Suprapubic skin (tissue), 4 donors: ENCODE results near the gene BIRC6. TPM values are rescaled to one million over a fixed set of nuclear protein-coding genes. Genes with fewer than 3 reads are reported as not detected.
"Not testable (repeated sequence)": the region's sequence is repeated elsewhere in the genome, so short reads cannot be mapped to it uniquely, and the experiment has no call there.

Experiments used
- DNase-seq, 2 donors: peaks; one replicate each; pipeline ENCODE4 v3.0.0-alpha.2; 2019; ENCODE audit warnings: low spot score in 2 of 2
- H3K27ac ChIP-seq: fragments of 200-600 bp; sonication (generic); one replicate; pipeline ENCODE4 v1.5.1; 2019
- H3K27me3 ChIP-seq: fragments of 200-600 bp; sonication (generic); one replicate; pipeline ENCODE4 v1.5.1; 2019
- H3K36me3 ChIP-seq: fragments of 200-600 bp; sonication (generic); one replicate; pipeline ENCODE4 v1.5.1; 2019
- H3K4me1 ChIP-seq: fragments of 200-600 bp; sonication (generic); one replicate; pipeline ENCODE4 v1.5.1; 2019
- H3K4me3 ChIP-seq: fragments of 200-600 bp; sonication (generic); one replicate; pipeline ENCODE4 v1.5.1; 2019; ENCODE audit warnings: mild to moderate bottlenecking
- H3K9me3 ChIP-seq: fragments of 200-600 bp; sonication (generic); one replicate; pipeline ENCODE4 v1.5.1; 2019
- EP300 ChIP-seq: sonication (generic); formaldehyde crosslinking; IDR thresholded peaks from one replicate; pipeline ENCODE4 v1.6.1; 2017; ENCODE audit warnings: antibody characterized with exemption
- POLR2A ChIP-seq, 2 donors: fragments of 450-650 bp; IDR thresholded peaks; one replicate each; pipeline ENCODE4 v1.6.1; 2017; ENCODE audit warnings: antibody characterized with exemption in 2 of 2, mild to moderate bottlenecking in 2 of 2, moderate library complexity in 2 of 2
- POLR2AphosphoS5 ChIP-seq, 3 donors: sonication (generic); formaldehyde crosslinking; IDR thresholded peaks; one replicate each; pipeline ENCODE4 v1.6.1; 2017; ENCODE audit warnings: antibody characterized with exemption in 3 of 3
- WGBS: methylation state at CpG from one replicate; pipeline ENCODE4 v1.1.5; 2018; 5-methylcytosine and 5-hydroxymethylcytosine counted together
- total RNA-seq, 4 donors: library from RNA; depleted of rRNA; stranded (reverse); fragments of >200 nt; gene quantifications; one replicate each; pipeline ENCODE4 v1.1.0, GENCODE V29; 2016
- TF ChIP-seq, protein P1 (sequence below), 2 donors: fragments of 200-600 bp in 1 of 2; fragments of 450-650 bp in 1 of 2; sonication (generic) in 1 of 2; IDR thresholded peaks; one replicate each; pipeline ENCODE4 v1.5.1; 2016 to 2019; ENCODE audit warnings: antibody characterized with exemption in 2 of 2, mild to moderate bottlenecking in 1 of 2, moderate library complexity in 1 of 2

The BIRC6 gene
- total RNA-seq, 4 donors from 2014 or later: 101 to 319 (median 109) TPM

DNA sequence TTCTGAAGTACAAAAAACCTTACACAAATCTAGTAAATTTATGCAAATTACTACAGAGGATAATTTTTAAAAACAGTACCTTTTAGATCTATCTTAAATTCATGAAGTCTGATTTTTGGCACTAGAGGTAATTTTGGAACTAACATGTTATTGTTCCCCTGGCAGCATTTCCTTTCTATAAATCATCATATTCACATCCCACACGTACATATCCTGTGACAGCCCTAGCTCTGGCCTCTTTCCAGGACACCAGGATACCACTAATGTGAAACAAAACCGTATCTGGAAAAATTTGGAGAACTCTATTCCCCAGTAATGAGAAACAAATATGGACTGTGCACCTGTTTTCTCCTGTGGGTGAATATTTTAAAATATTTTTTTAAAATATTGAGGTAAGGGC, 14.0 kb upstream of the BIRC6 start:
- TF ChIP-seq, protein P1, sequence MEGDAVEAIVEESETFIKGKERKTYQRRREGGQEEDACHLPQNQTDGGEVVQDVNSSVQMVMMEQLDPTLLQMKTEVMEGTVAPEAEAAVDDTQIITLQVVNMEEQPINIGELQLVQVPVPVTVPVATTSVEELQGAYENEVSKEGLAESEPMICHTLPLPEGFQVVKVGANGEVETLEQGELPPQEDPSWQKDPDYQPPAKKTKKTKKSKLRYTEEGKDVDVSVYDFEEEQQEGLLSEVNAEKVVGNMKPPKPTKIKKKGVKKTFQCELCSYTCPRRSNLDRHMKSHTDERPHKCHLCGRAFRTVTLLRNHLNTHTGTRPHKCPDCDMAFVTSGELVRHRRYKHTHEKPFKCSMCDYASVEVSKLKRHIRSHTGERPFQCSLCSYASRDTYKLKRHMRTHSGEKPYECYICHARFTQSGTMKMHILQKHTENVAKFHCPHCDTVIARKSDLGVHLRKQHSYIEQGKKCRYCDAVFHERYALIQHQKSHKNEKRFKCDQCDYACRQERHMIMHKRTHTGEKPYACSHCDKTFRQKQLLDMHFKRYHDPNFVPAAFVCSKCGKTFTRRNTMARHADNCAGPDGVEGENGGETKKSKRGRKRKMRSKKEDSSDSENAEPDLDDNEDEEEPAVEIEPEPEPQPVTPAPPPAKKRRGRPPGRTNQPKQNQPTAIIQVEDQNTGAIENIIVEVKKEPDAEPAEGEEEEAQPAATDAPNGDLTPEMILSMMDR (IDR thresholded peaks at IDR 0.05): no peak
- no peak for TF ChIP-seq POLR2AphosphoS5 (IDR thresholded peaks at IDR 0.05)
- no peak for TF ChIP-seq POLR2A (IDR thresholded peaks at IDR 0.05)
- TF ChIP-seq EP300: no peak
- no peak for DNase-seq
- 32% methylated on average over 2 of the region's 2 CpGs for WGBS
- no peak overlapping the region for H3K4me3 ChIP-seq
- H3K27ac ChIP-seq: no peak overlapping the region
- H3K9me3 ChIP-seq: no peaks in the 10 kb centered on the region
- no peaks in the 10 kb centered on the region for H3K27me3 ChIP-seq
- no peaks in the 10 kb centered on the region for H3K4me1 ChIP-seq
- H3K36me3 ChIP-seq: peaks cover 5% of the 10 kb centered on the region

- not testable (repeated sequence) for H3K4me3 ChIP-seq, H3K36me3 ChIP-seq, H3K27ac ChIP-seq, H3K27me3 ChIP-seq, DNase-seq, H3K4me1 ChIP-seq, H3K9me3 ChIP-seq
- 94% methylated on average over 3 of the region's 3 CpGs for WGBS
These were observed 6.0 kb upstream of the BIRC6 start for GRCh38 chr2:32350797-32351196.

- no peaks in the 10 kb centered on the region for H3K36me3 ChIP-seq
- peaks cover 35% of the 10 kb centered on the region for H3K4me1 ChIP-seq
- 11% methylated on average over 10 of the region's 10 CpGs for WGBS
- TF ChIP-seq EP300 (no peak), POLR2A (IDR thresholded peaks at IDR 0.05) (no peak), POLR2AphosphoS5 (IDR thresholded peaks at IDR 0.05) (no peak)
- TF ChIP-seq, protein P1 (IDR thresholded peaks at IDR 0.05): no peak
- no peak for DNase-seq
- H3K4me3 ChIP-seq: peak overlapping the region; percentile 95
- no peaks in the 10 kb centered on the region for H3K9me3 ChIP-seq
- no peaks in the 10 kb centered on the region for H3K27me3 ChIP-seq
- peak overlapping the region; percentile 95 for H3K27ac ChIP-seq
These were observed 695 bp upstream of the BIRC6 start for GRCh38 chr2:32355976-32356680.

DNA sequence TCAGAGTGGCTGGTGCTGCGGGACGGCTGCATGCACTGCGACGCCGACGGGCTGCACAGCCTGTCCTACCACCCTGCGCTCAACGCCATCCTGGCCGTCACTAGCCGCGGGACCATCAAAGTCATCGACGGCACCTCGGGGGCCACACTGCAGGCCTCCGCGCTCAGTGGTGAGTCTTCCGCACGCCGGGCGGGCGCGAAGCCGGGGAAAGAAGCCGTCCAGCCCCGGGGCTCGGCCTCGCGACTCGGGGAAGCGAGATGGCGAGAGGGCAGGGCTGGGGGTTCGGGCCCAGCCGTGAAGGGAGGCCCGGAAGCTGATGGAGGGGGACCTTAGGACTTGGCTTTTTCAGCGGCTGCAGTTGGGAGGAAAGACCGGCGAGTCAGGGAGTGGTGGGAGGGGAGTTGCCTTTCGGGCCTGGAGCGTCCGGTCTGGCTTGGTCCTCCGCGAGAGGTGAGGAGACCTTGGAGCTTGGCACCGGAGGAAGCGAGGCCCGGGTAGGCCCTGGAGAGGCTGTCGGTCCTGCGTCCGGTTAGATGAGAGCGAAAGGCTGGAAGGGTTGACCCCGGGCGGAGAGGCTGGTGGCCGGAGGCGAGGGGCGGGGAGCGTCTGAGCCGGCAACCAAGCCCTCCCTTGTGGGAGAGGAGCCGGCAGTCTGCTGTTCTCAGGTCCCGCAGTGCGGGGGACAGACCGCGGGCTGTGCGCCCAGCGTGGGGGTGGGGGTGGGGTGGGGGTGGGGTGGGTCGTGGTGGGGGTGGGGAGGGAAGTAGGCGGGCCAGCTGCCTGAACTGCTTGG, 691 bp downstream of the BIRC6 start:
- H3K4me3 ChIP-seq: peak overlapping the region; percentile 95
- peaks cover 35% of the 10 kb centered on the region for H3K4me1 ChIP-seq
- under 1% methylated on average over 47 of the region's 65 CpGs for WGBS
- peak overlapping the region; percentile 95 for H3K27ac ChIP-seq
- H3K9me3 ChIP-seq: no peaks in the 10 kb centered on the region
- no peak for TF ChIP-seq POLR2AphosphoS5 (IDR thresholded peaks at IDR 0.05)
- TF ChIP-seq, protein P1 (IDR thresholded peaks at IDR 0.05): no peak
- TF ChIP-seq POLR2A (IDR thresholded peaks at IDR 0.05): no peak
- TF ChIP-seq EP300: no peak
- no peaks in the 10 kb centered on the region for H3K36me3 ChIP-seq
- no peaks in the 10 kb centered on the region for H3K27me3 ChIP-seq
- DNase-seq: peak; percentile 78 to 80

- 6% methylated on average over 16 of the region's 16 CpGs for WGBS
- no peaks in the 10 kb centered on the region for H3K36me3 ChIP-seq
- H3K4me1 ChIP-seq: peaks cover 37% of the 10 kb centered on the region
- TF ChIP-seq, protein P1 (IDR thresholded peaks at IDR 0.05): no peak
- TF ChIP-seq POLR2A (IDR thresholded peaks at IDR 0.05) (no peak), EP300 (no peak), POLR2AphosphoS5 (IDR thresholded peaks at IDR 0.05) (no peak)
- H3K4me3 ChIP-seq: peak overlapping the region; percentile 95
- no peaks in the 10 kb centered on the region for H3K27me3 ChIP-seq
- H3K27ac ChIP-seq: peak overlapping the region; percentile 95
- no peaks in the 10 kb centered on the region for H3K9me3 ChIP-seq
- DNase-seq: no peak
These were observed 1.3 kb downstream of the BIRC6 start for GRCh38 chr2:32358111-32358482.
